ENCODE measurements around the gene RAB31.
A peak's percentile ranks its signal among the peaks of the same experiment; 100 is the strongest.
"Not testable (repeated sequence)": the region's sequence is repeated elsewhere in the genome, so short reads cannot be mapped to it uniquely, and the experiment has no call there.

The RAB31 gene

DNA sequence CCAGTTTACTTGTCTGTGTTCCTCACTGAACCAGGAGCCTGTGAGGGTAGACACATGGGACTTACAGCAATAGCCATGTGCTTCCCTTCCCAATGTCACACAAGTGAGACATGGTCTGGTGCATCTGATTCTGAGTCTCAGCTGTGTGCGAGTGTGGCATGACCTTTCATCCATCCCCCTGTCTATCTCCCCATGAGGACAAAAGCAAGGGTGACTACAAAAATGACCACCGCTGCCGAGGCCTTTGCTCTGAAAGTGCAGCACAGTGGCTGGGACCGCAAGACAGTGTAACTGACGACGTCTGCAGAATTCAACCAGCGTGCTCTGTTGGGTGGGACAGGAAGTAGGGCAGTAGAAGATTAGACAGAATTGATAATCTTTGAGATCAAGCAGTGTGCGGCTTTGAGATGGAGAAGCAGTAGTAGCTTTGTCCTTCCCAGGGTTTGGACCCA, 50.5 kb downstream of the RAB31 start:
- Mint-ChIP-seq H3K27ac (no peak overlapping the region), H3K27me3 (no peaks in the 10 kb centered on the region), H3K36me3 (peaks cover 17% of the 10 kb centered on the region), H3K4me1 (peaks cover 24% of the 10 kb centered on the region), H3K9me3 (peaks cover 2% of the 10 kb centered on the region), H3K4me3 (no peak overlapping the region)
- ATAC-seq (ENCODE audit: low read depth) (no peak), DNase-seq (ENCODE audit: low spot score in 2 of 2) (no peak)

DNA sequence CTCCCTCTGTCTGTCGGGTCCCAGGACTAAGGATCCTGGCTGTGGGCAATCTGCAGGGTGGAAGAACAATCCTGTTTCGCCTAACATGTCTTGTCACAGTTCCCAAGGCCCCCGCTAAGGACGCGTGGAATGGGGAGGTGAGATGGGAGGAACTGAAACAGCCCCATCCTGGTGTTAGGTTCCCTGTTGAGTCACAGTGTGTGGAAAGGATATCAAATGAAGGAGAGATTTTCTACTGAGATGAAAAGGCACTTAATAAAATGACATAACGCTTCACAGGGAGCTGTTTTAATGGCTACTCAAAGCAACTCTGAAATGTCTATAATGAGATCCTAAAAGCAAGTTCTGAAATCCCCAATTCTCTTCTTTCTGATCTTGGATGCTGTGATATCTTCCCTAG, 52.5 kb downstream of the RAB31 start:
- no peak for ATAC-seq (ENCODE audit: low read depth)
- H3K27ac Mint-ChIP-seq, result no peak overlapping the region
- H3K4me1 Mint-ChIP-seq, result peaks cover 25% of the 10 kb centered on the region
- H3K4me3 Mint-ChIP-seq, result no peak overlapping the region
- H3K9me3 Mint-ChIP-seq, result peaks cover 2% of the 10 kb centered on the region
- no peaks in the 10 kb centered on the region for H3K27me3 Mint-ChIP-seq
- no peak for DNase-seq (ENCODE audit: low spot score in 2 of 2)
- H3K36me3 Mint-ChIP-seq, result peaks cover 18% of the 10 kb centered on the region

DNA sequence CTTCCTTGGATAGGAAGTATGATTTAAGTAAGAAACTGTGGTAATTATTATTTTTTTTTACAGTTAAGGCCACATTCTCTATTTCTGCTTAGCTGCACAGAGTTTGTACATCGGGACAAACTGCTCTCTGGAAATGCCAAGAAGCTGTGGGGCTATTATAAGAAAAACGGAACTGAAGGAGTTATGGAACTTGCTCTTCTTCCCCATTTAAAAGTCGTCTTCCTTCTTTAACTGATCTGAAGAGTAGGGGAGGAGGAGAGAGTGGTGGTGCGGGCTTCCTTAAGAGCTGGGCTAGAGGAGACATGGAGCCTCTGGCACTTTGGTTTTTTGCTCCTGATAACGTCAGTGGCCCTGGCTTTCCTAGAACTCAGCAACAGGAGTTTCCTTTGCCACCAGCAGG, 54.4 kb downstream of the RAB31 start:
- Mint-ChIP-seq H3K36me3 (peaks cover 19% of the 10 kb centered on the region), H3K4me3 (no peak overlapping the region), H3K27ac (peak overlapping the region; percentile 53), H3K27me3 (no peaks in the 10 kb centered on the region), H3K9me3 (peaks cover 2% of the 10 kb centered on the region), H3K4me1 (peaks cover 23% of the 10 kb centered on the region)
- no peak for DNase-seq (ENCODE audit: low spot score in 2 of 2)
- no peak for ATAC-seq (ENCODE audit: low read depth)

DNA sequence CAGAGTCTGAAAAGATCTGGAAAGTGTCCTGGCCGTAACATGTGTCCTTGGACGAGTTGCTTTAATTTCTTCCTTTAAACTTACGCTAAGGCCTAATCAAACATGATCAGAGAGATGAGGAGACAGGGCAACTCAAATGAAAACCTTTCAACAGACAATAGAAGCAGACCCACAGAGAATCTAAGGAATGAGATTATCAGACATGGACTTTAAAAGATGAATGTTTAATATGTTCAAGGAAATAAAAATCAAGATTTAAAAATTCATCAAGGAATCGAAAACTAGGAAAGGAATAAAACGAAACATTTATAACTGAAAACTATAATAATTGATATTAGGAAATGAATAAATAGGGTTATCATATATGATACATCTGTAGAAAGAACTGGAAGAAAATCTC, 55.1 kb downstream of the RAB31 start:
- DNase-seq (ENCODE audit: low spot score in 2 of 2) (no peak), ATAC-seq (ENCODE audit: low read depth) (no peak)
- Mint-ChIP-seq H3K4me3 (no peak overlapping the region), H3K4me1 (peaks cover 21% of the 10 kb centered on the region), H3K9me3 (peaks cover 2% of the 10 kb centered on the region), H3K27me3 (no peaks in the 10 kb centered on the region), H3K36me3 (peaks cover 22% of the 10 kb centered on the region), H3K27ac (peak overlapping the region; percentile 53)

DNA sequence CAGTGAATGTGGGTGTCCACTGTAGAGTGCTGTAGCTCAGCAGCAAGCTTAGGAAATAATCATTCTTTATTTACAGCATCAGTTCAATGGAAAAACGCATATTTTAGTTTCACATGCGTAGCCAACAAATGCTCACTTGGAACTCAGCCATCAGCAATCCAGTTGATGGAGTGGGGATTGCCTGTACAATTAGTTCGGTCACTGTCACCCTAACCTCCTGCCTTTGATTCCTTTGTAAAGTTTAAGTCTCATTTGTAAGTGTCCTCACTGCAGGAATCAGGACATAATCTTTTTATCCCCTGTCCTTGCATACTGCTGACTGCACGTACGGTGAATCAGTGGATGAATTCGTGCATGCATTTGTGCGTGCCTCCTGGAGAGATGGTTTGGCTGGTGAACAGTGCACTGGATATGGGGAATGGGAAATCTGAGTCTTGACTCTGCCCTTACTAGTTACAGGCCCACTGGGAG, 55.9 kb downstream of the RAB31 start:
- H3K4me3 Mint-ChIP-seq, result no peak overlapping the region
- DNase-seq (ENCODE audit: low spot score in 2 of 2) (no peak), ATAC-seq (ENCODE audit: low read depth) (no peak)
- H3K27me3 Mint-ChIP-seq, result no peaks in the 10 kb centered on the region
- H3K4me1 Mint-ChIP-seq, result peaks cover 22% of the 10 kb centered on the region
- H3K9me3 Mint-ChIP-seq, result peaks cover 2% of the 10 kb centered on the region
- H3K36me3 Mint-ChIP-seq, result peaks cover 21% of the 10 kb centered on the region
- H3K27ac Mint-ChIP-seq, result peak overlapping the region; percentile 87

DNA sequence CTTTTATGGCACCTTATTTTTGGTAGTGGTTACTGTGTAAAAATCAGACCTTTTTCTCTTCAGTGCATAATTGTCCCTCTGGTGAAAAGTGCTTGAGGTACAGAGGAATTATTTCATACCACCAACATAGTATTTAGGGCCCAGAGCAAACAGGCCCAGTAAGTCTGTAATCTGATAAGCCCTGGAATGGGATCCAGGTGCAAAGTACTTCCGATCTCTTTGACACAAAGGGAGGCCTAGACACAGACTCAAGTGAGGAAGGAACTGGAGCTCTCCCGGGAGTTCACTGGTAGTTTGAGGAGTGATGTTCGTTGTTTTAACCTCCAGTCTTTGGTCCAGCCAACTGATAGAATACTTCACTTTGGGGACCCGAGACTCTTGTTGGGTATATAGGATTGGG, 57.4 kb downstream of the RAB31 start:
- Mint-ChIP-seq H3K27ac (peak overlapping the region; percentile 87), H3K36me3 (peaks cover 21% of the 10 kb centered on the region), H3K9me3 (peaks cover 2% of the 10 kb centered on the region), H3K4me3 (no peak overlapping the region), H3K4me1 (peaks cover 32% of the 10 kb centered on the region), H3K27me3 (no peaks in the 10 kb centered on the region)
- no peak for DNase-seq (ENCODE audit: low spot score in 2 of 2)
- no peak for ATAC-seq (ENCODE audit: low read depth)

DNA sequence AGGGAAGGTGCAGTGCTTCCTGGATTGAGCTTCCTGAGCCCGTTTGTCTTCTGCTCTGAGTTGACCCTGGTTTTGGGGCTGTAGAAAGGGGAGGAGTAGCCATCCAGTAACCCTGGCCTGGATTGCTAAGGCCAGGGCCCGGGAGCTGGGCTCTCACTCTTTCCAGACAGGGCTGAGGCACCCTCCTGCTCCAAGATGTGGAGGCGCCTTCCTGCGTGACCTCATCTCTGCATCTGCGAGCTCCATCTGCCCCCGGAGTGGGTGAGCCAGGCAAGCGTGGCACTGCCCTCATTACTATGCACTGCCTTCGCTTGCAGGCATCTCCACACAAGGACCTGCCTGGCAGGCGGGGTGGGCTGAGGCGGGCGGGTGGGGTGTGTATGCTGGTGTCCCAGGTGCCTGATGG, 58.0 kb downstream of the RAB31 start:
- Mint-ChIP-seq H3K9me3 (peaks cover 2% of the 10 kb centered on the region), H3K36me3 (peaks cover 21% of the 10 kb centered on the region), H3K27me3 (no peaks in the 10 kb centered on the region), H3K4me1 (peaks cover 32% of the 10 kb centered on the region), H3K4me3 (no peak overlapping the region), H3K27ac (peak overlapping the region; percentile 87)
- DNase-seq (ENCODE audit: low spot score in 2 of 2) (no peak), ATAC-seq (ENCODE audit: low read depth) (no peak)

DNA sequence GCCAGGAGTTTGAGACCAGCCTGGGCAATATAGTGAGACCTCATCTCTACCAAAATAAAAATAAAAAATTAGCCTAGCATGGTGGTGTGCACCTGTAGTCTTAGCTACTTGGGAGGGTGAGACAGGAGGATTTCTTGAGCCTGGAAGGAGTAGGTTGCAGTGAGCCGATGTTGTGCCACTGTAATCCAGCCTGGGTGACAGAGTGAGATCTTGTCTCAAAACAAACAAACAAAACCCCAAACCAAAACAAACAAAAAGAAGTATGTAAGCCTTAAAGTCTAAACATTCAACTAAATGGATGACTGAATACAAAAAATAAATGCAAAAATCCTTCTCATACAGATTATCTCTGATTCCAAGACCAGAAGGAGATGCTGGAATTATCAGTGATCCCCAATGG, 58.6 kb downstream of the RAB31 start:
- peak overlapping the region; percentile 67 for H3K27ac Mint-ChIP-seq
- DNase-seq (ENCODE audit: low spot score in 2 of 2) (no peak), ATAC-seq (ENCODE audit: low read depth) (no peak)
- no peak overlapping the region for H3K4me3 Mint-ChIP-seq
- peaks cover 37% of the 10 kb centered on the region for H3K4me1 Mint-ChIP-seq
- peaks cover 2% of the 10 kb centered on the region for H3K9me3 Mint-ChIP-seq
- peaks cover 19% of the 10 kb centered on the region for H3K36me3 Mint-ChIP-seq
- H3K27me3 Mint-ChIP-seq, result no peaks in the 10 kb centered on the region

DNA sequence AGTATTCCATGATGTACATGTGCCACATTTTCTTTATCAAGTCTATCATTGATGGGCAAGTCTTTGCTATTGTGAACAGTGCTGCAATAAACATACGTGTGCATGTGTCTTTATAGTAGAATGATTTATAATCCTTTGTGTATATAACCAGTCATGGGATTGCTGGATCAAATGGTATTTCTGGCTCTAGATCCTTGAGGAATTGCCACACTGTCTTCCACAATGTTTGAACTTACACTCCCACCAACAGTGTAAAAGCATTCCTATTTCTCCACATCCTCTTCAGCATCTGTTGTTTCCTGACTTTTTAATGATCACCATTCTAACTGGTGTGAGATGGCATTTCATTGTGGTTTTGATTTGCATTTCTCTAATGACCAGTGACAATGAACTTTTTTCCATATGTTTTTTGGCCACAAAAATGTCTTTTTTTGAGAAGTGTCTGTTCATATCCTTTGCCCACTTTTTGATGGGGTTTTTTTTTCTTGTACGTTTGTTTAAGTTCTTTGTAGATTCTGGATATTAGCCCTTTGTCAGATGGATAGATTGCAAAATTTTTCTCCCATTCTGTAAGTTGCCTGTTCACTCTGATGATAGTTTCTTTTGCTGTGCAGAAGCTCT, 60.1 kb downstream of the RAB31 start:
- H3K36me3 Mint-ChIP-seq, result peaks cover 12% of the 10 kb centered on the region
- not testable (repeated sequence) for ATAC-seq (ENCODE audit: low read depth); H3K4me3 Mint-ChIP-seq; H3K27me3 Mint-ChIP-seq; DNase-seq (ENCODE audit: low spot score in 2 of 2); H3K9me3 Mint-ChIP-seq
- H3K4me1 Mint-ChIP-seq, result peaks cover 44% of the 10 kb centered on the region
- H3K27ac Mint-ChIP-seq, result peak overlapping the region; percentile 35

DNA sequence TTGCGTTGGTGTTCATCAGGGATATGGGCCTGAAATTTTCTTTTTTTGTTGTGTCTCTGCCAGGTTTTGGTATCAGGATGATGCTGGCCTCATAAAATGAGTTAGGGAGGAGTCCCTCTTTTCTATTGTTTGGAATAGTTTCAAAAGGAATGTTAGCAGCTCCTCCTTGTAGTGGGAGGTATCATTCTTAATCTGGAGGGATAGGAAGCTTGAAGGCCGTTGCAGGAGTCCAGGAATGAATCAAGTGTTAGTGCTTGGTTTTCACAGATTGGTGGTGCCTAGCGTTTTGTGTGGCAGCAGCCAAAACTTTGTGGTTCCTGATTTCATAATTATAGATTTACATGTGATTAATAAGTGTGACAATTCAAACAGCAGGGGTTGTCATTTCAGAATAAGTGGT, 62.0 kb downstream of the RAB31 start:
- not testable (repeated sequence) for DNase-seq (ENCODE audit: low spot score in 2 of 2); ATAC-seq (ENCODE audit: low read depth); H3K36me3 Mint-ChIP-seq; H3K4me3 Mint-ChIP-seq; H3K9me3 Mint-ChIP-seq; H3K27me3 Mint-ChIP-seq
- Mint-ChIP-seq H3K27ac (peak overlapping the region; percentile 43), H3K4me1 (peaks cover 45% of the 10 kb centered on the region)

DNA sequence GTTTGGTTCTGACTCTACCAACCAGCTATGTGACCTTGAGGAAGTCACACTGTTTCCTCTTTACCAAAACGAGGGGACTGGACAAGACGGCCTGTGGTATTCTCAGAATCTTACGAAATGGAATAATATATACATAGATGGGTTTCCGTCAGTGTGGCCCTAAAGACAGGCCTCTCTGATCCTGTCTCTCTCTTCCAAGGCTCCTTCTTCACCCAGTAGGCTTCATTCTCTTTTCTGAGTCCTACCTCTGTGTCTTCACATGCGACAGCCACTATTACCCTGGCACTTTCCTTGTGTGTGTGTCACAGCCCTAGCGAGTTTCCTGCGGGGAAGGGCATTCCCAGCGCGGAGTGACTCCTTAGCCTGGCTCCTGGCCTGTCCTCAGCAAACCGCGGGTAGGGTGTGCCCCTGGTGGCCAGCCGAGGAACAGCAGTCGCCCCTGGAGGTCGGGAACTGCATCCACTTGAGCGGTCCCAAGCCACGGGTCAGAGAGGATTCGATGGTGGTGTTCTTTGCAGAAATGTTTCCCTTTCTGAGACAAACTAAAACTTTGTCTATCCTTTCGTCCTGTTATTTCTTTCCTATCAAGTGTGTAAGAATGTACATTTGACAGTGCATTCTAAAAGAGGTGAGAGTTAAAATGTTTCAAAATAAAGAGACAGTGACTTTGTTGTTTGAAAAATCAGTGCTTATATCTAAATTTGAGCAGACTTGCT, 63.3 kb downstream of the RAB31 start:
- DNase-seq (ENCODE audit: low spot score in 2 of 2), result peak; percentile 70 to 79
- H3K4me1 Mint-ChIP-seq, result peaks cover 41% of the 10 kb centered on the region
- H3K36me3 Mint-ChIP-seq, result peaks cover 15% of the 10 kb centered on the region
- no peaks in the 10 kb centered on the region for H3K27me3 Mint-ChIP-seq
- peak overlapping the region; percentile 65 for H3K4me3 Mint-ChIP-seq
- peak; percentile 94 for ATAC-seq (ENCODE audit: low read depth)
- H3K9me3 Mint-ChIP-seq, result no peaks in the 10 kb centered on the region
- H3K27ac Mint-ChIP-seq, result peak overlapping the region; percentile 22

DNA sequence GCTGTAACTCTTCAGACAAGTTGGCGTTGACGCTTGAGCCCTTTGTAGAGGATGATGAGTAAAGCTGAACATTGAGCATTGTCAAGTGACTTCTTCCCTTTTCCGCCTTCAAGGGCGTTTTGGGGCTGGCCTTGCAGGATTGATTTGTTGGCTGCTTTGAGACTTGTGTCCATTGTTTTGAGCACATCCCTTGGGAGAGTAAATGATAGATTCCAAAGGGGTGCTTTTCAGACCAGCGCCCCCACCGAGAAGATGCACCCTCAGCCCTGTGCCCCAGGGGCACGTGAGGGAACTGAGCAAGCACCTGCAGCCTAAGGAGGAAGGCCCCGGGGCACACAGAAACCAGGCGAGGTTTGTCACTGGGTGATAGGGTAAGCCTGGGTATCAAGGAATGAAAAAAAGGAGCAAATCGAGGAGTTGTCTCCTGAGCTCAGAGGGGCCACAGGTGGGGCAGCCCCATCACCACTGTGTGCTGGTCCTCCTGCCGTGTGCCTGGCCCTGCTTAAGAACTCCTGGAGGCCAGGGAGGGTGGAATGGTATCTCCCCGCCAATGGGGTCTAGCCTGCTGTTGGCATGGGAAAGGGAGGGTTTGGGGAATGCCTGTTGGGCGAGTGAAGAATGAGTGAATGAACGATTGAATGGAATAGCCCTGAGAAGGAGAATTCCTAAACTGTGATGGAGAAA, 64.0 kb downstream of the RAB31 start:
- Mint-ChIP-seq H3K27ac (peak overlapping the region; percentile 17), H3K27me3 (no peaks in the 10 kb centered on the region)

DNA sequence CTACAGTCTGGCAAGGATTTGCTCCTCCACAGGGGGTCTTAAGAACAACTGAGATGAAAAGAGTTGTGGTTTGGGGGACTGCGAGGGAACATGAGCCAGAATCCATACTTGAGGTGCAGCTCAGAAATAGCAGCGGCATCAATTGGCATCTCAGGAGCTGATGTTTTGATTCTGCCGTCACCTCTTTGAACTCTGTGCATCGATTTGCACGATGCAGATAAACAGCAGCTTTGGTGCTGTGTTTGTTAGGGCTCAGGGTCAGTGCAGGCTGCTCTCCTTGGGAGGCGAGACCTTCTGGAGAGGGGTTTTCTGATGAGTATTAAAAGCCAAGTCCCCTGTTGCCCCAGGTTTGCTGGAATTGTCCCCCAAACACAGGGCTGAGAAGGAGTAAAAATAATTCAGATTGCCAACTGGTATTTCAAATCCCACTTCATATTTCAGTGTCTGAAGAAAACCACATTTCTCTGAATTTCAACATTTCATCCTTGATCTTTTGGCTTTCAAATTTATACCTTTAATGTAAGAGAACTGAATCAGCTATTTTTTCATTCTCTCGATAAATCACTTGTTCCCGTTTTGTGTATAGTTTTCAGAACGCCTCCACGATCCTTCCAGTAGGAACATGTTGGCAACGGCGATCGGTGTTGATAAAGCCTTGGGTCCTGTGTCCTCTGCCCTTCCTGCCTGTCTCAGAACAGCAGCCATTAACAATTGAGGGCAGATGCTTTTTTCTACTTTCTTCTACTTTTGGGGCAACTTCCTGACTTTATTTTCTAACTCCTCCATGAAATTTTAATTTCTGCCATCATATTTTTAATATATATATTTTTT, 65.0 kb downstream of the RAB31 start:
- Mint-ChIP-seq H3K9me3 (no peaks in the 10 kb centered on the region), H3K27me3 (no peaks in the 10 kb centered on the region), H3K27ac (no peak overlapping the region), H3K4me3 (no peak overlapping the region), H3K36me3 (peaks cover 16% of the 10 kb centered on the region), H3K4me1 (peaks cover 40% of the 10 kb centered on the region)
- ATAC-seq (ENCODE audit: low read depth) (no peak), DNase-seq (ENCODE audit: low spot score in 2 of 2) (no peak)

More for the DNA sequence above, 64.0 kb downstream of the RAB31 start:
- ATAC-seq (ENCODE audit: low read depth) (no peak), DNase-seq (ENCODE audit: low spot score in 2 of 2) (no peak)
- no peaks in the 10 kb centered on the region for H3K9me3 Mint-ChIP-seq
- H3K4me1 Mint-ChIP-seq, result peaks cover 40% of the 10 kb centered on the region
- peak overlapping the region; percentile 65 for H3K4me3 Mint-ChIP-seq
- H3K36me3 Mint-ChIP-seq, result peaks cover 16% of the 10 kb centered on the region
